22Rv1 (cell line): ENCODE results near the gene ACACA.

Experiments
- ZFX ChIP-seq: fragments of 450-650 bp; IDR thresholded peaks from 2 replicates; pipeline ENCODE4 v1.6.1; 2017; ENCODE audit warnings: antibody characterized with exemption, borderline replicate concordance
- TF ChIP-seq, protein P1 (sequence below): fragments of 450-650 bp; IDR thresholded peaks from 2 replicates; pipeline ENCODE4 v1.5.1; 2017; ENCODE audit warnings: mild to moderate bottlenecking

- TF ChIP-seq, protein P1, sequence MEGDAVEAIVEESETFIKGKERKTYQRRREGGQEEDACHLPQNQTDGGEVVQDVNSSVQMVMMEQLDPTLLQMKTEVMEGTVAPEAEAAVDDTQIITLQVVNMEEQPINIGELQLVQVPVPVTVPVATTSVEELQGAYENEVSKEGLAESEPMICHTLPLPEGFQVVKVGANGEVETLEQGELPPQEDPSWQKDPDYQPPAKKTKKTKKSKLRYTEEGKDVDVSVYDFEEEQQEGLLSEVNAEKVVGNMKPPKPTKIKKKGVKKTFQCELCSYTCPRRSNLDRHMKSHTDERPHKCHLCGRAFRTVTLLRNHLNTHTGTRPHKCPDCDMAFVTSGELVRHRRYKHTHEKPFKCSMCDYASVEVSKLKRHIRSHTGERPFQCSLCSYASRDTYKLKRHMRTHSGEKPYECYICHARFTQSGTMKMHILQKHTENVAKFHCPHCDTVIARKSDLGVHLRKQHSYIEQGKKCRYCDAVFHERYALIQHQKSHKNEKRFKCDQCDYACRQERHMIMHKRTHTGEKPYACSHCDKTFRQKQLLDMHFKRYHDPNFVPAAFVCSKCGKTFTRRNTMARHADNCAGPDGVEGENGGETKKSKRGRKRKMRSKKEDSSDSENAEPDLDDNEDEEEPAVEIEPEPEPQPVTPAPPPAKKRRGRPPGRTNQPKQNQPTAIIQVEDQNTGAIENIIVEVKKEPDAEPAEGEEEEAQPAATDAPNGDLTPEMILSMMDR, result no peak
- no peak for TF ChIP-seq ZFX
These were observed 133.1 kb downstream of the ACACA start for GRCh38 chr17:37273409-37274051.
